Endothelial cell of umbilical vein (primary cell): ENCODE measurements around the gene NOTCH1. TPM values are rescaled to one million over a fixed set of nuclear protein-coding genes. Genes with fewer than 3 reads are reported as not detected.

Experiments
- BruUV-seq: library from RNA; stranded (reverse); fragments of 400-500 nt; replicated peaks from 2 replicates; lab custom pipeline; 2021; lab: Mats Ljungman, UMichigan
- CTCF ChIA-PET: fragments of 300-600, 350-600 bp; sonication (Branson Sonifier 250); formaldehyde crosslinking; loops from one replicate; lab custom pipeline; 2021; ENCODE audit warnings: antibody characterized with exemption, inconsistent platforms; lab: Charles Lee
- POLR2A ChIA-PET: fragments of 300-600, 350-600 bp; sonication (Branson Sonifier 250); formaldehyde crosslinking; loops from one replicate; lab custom pipeline; 2021; ENCODE audit warnings: antibody characterized with exemption, inconsistent platforms; lab: Charles Lee
- DNase-seq: peaks from one replicate; pipeline ENCODE4 v3.0.0-alpha.2; 2011; ENCODE audit warnings: low read depth, low spot score
- FAIRE-seq: peaks from 2 replicates; lab custom pipeline; 2011; peaks lifted over from hg19 to GRCh38; lab: Jason Lieb, UNC
- H2AFZ ChIP-seq: 2 replicates; pipeline ENCODE4 v1.6.0; 2012; ENCODE audit warnings: low read depth, low read length, control low read depth, inconsistent platforms
- H3K27ac ChIP-seq: 2 replicates; pipeline ENCODE4 v1.5.1; 2011; ENCODE audit warnings: low read depth, mild to moderate bottlenecking, control low read depth, low read length, moderate library complexity; ENCODE audit not compliant: insufficient read depth
- H3K27me3 ChIP-seq, 2 experiments: 2 replicates each; pipeline versions ENCODE4 v1.6.0 to v1.6.1; 2011; ENCODE audit warnings: low read length in 2 of 2, mixed read lengths in 1 of 2; ENCODE audit not compliant: control insufficient read depth in 2 of 2, insufficient read depth in 2 of 2
- H3K36me3 ChIP-seq, 2 experiments: 2 replicates in 1 of 2; 3 replicates in 1 of 2; pipeline ENCODE4 v1.5.1; 2011; ENCODE audit warnings: low read length in 2 of 2, mild to moderate bottlenecking in 1 of 2, moderate library complexity in 1 of 2; ENCODE audit not compliant: control insufficient read depth in 2 of 2, insufficient read depth in 2 of 2; ENCODE audit errors: extremely low read depth in 1 of 2
- H3K4me1 ChIP-seq: 3 replicates; pipeline ENCODE4 v1.5.1; 2011; ENCODE audit warnings: mild to moderate bottlenecking, low read length; ENCODE audit not compliant: control insufficient read depth, insufficient read depth; ENCODE audit errors: extremely low read depth
- H3K4me2 ChIP-seq: 2 replicates; pipeline ENCODE4 v1.6.1; 2011; ENCODE audit warnings: low read length, control low read depth, mixed read lengths; ENCODE audit not compliant: insufficient read depth
- H3K4me3 ChIP-seq, 3 experiments: fragments of 200-600 bp in 1 of 3; sonication (generic), shearing (Covaris generic) in 1 of 3; replicated peaks in 1 of 3; 2 replicates each; pipeline ENCODE4 v1.5.1; 2011 to 2016; ENCODE audit warnings: control low read depth in 3 of 3, low read length in 3 of 3, mild to moderate bottlenecking in 2 of 3, inconsistent platforms in 1 of 3, low read depth in 1 of 3, moderate library complexity in 1 of 3; ENCODE audit not compliant: insufficient read depth in 1 of 3
- H3K79me2 ChIP-seq: 2 replicates; pipeline ENCODE4 v1.6.0; 2012; ENCODE audit warnings: low read length, inconsistent platforms; ENCODE audit not compliant: control insufficient read depth, insufficient read depth
- H3K9ac ChIP-seq: replicated peaks from 2 replicates; pipeline ENCODE3; 2011; ENCODE audit warnings: low read length, control low read depth; ENCODE audit not compliant: insufficient read depth; ENCODE audit errors: extremely low read depth
- H3K9me1 ChIP-seq: replicated peaks from 3 replicates; pipeline ENCODE4 v1.6.0; 2011; ENCODE audit warnings: mild to moderate bottlenecking, low read length; ENCODE audit not compliant: control insufficient read depth, insufficient read depth; ENCODE audit errors: extremely low read depth
- H3K9me3 ChIP-seq: replicated peaks from 2 replicates; pipeline ENCODE4 v1.5.1; 2012; ENCODE audit warnings: low read length, inconsistent platforms; ENCODE audit not compliant: control insufficient read depth, insufficient read depth
- H4K20me1 ChIP-seq: replicated peaks from 2 replicates; pipeline ENCODE3; 2011; ENCODE audit warnings: mild to moderate bottlenecking, low read length; ENCODE audit not compliant: control insufficient read depth, insufficient read depth; ENCODE audit errors: extremely low read depth
- EZH2 ChIP-seq: IDR thresholded peaks from 2 replicates; pipeline ENCODE4 v1.6.1; 2012; ENCODE audit warnings: borderline replicate concordance, low read depth, mild to moderate bottlenecking, moderate library complexity, low read length, inconsistent platforms; ENCODE audit not compliant: severe bottlenecking
- FOS ChIP-seq: IDR thresholded peaks from 2 replicates; pipeline ENCODE4 v1.6.1; 2011; ENCODE audit warnings: mild to moderate bottlenecking, low read length, moderate library complexity, borderline replicate concordance; ENCODE audit not compliant: insufficient read depth
- GATA2 ChIP-seq: IDR thresholded peaks from 2 replicates; pipeline ENCODE4 v1.7.0; 2011; ENCODE audit warnings: low read depth, mild to moderate bottlenecking, moderate library complexity, mixed read lengths, low read length; ENCODE audit not compliant: insufficient read length, insufficient read depth
- JUN ChIP-seq: IDR thresholded peaks from 2 replicates; pipeline ENCODE4 v1.6.1; 2011; ENCODE audit warnings: borderline replicate concordance, low read depth; ENCODE audit not compliant: insufficient read length, insufficient read depth
- POLR2AphosphoS5 ChIP-seq: IDR thresholded peaks from 2 replicates; pipeline ENCODE4 v1.6.1; 2012; ENCODE audit warnings: low read depth, mild to moderate bottlenecking, control low read depth, low read length, moderate library complexity; ENCODE audit not compliant: insufficient read depth
- dilution Hi-C: fragments of 300-500 bp; cut with MboI; formaldehyde crosslinking; loops from one replicate; pipeline ENCODE4 v1.15.0; 2019; ENCODE audit warnings: low sequenced_read_pairs; ENCODE audit not compliant: extremely low pct_ligation_motif_present
- intact Hi-C: fragments of 100-400 bp; cut with micrococcal nuclease; formaldehyde crosslinking; loops from one replicate; pipeline ENCODE4 v1.10.0; 2022
- polyA plus RNA-seq, 4 experiments: library from polyadenylated mRNA; depleted of rRNA in 3 of 4; stranded (reverse) in 3 of 4; unstranded in 1 of 4; fragments of >200 nt; gene quantifications; 2 replicates each; pipeline versions ENCODE4 v1.2.1 to v1.2.3, GENCODE V29; 2011 to 2012; ENCODE audit warnings: missing spikeins in 1 of 4
- total RNA-seq: library from RNA; stranded (reverse); gene quantifications from 2 replicates; pipeline ENCODE4 v1.2.3, GENCODE V29; 2021
- TF ChIP-seq, protein P1 (sequence below): IDR thresholded peaks from 2 replicates; pipeline ENCODE4 v1.6.1; 2011; ENCODE audit not compliant: insufficient read depth, insufficient read length

NOTCH1 gene
- total and polyA plus RNA-seq, 2 donors (not counting 3 experiments of a cell fraction or from before 2014, with no cell fraction given), result 31.7 to 153 TPM

DNA sequence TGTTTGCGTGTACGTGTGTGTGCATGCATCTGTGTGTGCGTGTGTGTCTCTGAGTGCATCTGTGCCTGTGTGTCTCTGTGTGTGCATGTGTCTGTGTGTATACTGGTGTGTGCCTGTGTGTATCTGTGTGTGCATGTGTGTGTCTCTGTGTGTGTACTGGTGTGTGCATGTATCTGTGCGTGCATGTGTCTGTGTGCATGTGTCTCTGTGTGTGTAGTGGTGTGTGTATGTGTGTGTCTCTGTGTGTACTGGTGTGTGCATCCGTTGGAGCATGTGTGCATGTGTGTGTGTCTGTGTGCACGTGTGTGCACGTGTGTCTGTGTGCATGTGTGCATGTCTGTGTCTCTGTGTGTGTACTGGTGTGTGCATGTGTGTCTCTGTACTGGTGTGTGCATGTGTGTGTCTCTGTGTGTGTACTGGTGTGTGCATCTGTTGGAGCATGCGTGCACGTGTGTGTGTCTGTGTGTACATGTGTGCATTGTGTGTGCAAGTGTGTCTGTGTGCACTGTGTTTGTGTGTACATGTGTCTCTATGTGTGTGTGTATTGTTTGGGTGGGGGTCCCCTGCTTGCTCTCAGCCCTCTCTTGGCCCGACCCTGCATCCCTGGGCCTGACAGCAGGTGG lies 23.8 kb upstream of the NOTCH1 start:
- TF ChIP-seq JUN (no peak), GATA2 (no peak), POLR2AphosphoS5 (no peak), EZH2 (no peak), FOS (no peak)
- TF ChIP-seq, protein P1, sequence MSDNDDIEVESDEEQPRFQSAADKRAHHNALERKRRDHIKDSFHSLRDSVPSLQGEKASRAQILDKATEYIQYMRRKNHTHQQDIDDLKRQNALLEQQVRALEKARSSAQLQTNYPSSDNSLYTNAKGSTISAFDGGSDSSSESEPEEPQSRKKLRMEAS, result no peak
- H2AFZ ChIP-seq, result no peak overlapping the region
- ChIA-PET CTCF (no interaction called here), POLR2A (no interaction called here)
- DNase-seq, result no peak
- no peaks in the 10 kb centered on the region for H3K9me1 ChIP-seq
- dilution Hi-C loops, result no loop called here
- no peak overlapping the region for H3K27ac ChIP-seq
- H3K27me3 ChIP-seq, result no peaks in the 10 kb centered on the region
- intact Hi-C loops, result loop anchor here (5.0 kb wide), 1 partner anchor 33 kb away; no protein-coding TSS in a partner anchor
- no peaks in the 10 kb centered on the region for H3K9me3 ChIP-seq
- H3K4me2 ChIP-seq, result no peak overlapping the region
- FAIRE-seq, result no peak
- no peak overlapping the region for H3K4me3 ChIP-seq
- no peak overlapping the region for H3K9ac ChIP-seq
- H3K4me1 ChIP-seq, result peaks cover 12% of the 10 kb centered on the region
- H4K20me1 ChIP-seq, result no peaks in the 10 kb centered on the region
- BruUV-seq, result no TSS peak
- no peaks in the 10 kb centered on the region for H3K79me2 ChIP-seq
- no peaks in the 10 kb centered on the region for H3K36me3 ChIP-seq
